Liver (tissue), 9 donors: Measurements from ENCODE around the gene CFAP97D1. TPM values are rescaled to one million over a fixed set of nuclear protein-coding genes. Genes with fewer than 3 reads are reported as not detected.

Experiments
- DNase-seq: peaks from one replicate; pipeline ENCODE4 v3.0.0-alpha.2; 2017; ENCODE audit warnings: low spot score
- H3K27ac ChIP-seq, 2 donors: one replicate each; pipeline ENCODE4 v1.7.0; 2013; ENCODE audit warnings: inconsistent platforms in 2 of 2, low read length in 2 of 2, control low read depth in 1 of 2, low read depth in 1 of 2, mild to moderate bottlenecking in 1 of 2
- H3K27me3 ChIP-seq, 4 donors: one replicate each; pipeline versions ENCODE4 v1.6.1 to v1.7.0; 2013; ENCODE audit warnings: low read length in 3 of 4, inconsistent platforms in 1 of 4, mild to moderate bottlenecking in 1 of 4, moderate library complexity in 1 of 4; ENCODE audit not compliant: control insufficient read depth in 4 of 4, insufficient read depth in 4 of 4
- H3K36me3 ChIP-seq, 4 donors: one replicate each; pipeline versions ENCODE4 v1.6.1 to v1.7.0; 2013; ENCODE audit warnings: low read length in 3 of 4, mild to moderate bottlenecking in 3 of 4, low read depth in 1 of 4, moderate library complexity in 1 of 4; ENCODE audit not compliant: control insufficient read depth in 4 of 4, insufficient read depth in 3 of 4
- H3K4me1 ChIP-seq, 4 donors: one replicate each; pipeline versions ENCODE4 v1.6.1 to v1.7.0; 2013; ENCODE audit warnings: low read length in 3 of 4, mild to moderate bottlenecking in 3 of 4, moderate library complexity in 1 of 4; ENCODE audit not compliant: control insufficient read depth in 4 of 4, insufficient read depth in 4 of 4
- H3K4me3 ChIP-seq, 3 donors: one replicate each; pipeline versions ENCODE4 v1.6.1 to v1.7.0; 2013; ENCODE audit warnings: low read length in 3 of 3, control low read depth in 1 of 3, low read depth in 1 of 3, mild to moderate bottlenecking in 1 of 3
- H3K9ac ChIP-seq, 2 donors: one replicate each; pipeline ENCODE4 v1.7.0; 2013; ENCODE audit warnings: low read length in 2 of 2, mild to moderate bottlenecking in 2 of 2, moderate library complexity in 2 of 2, control low read depth in 1 of 2, low read depth in 1 of 2
- H3K9me3 ChIP-seq, 4 donors: one replicate each; pipeline versions ENCODE4 v1.6.1 to v1.7.0; 2013; ENCODE audit warnings: low read length in 3 of 4; ENCODE audit not compliant: control insufficient read depth in 4 of 4
- ATF3 ChIP-seq: IDR thresholded peaks from 2 replicates; pipeline ENCODE4 v1.6.1; 2016; ENCODE audit warnings: antibody characterized with exemption
- CTCF ChIP-seq: fragments of 150-350 bp; IDR thresholded peaks from 2 replicates; pipeline ENCODE4 v1.5.1; 2017; ENCODE audit warnings: improper control_type of control experiment, low read depth, low read length; ENCODE audit not compliant: missing input control
- EGR1 ChIP-seq, 2 donors: IDR thresholded peaks; 2 replicates each; pipeline ENCODE4 v1.6.1; 2016 to 2018; ENCODE audit warnings: antibody characterized with exemption in 2 of 2, low read depth in 2 of 2
- FOXA1 ChIP-seq: IDR thresholded peaks from 2 replicates; pipeline ENCODE4 v1.6.1; 2016; ENCODE audit warnings: antibody characterized with exemption
- FOXA2 ChIP-seq: IDR thresholded peaks from 2 replicates; pipeline ENCODE4 v1.6.1; 2016; ENCODE audit warnings: antibody characterized with exemption
- GABPA ChIP-seq, 2 donors: IDR thresholded peaks in 1 of 2; conservative IDR thresholded peaks in 1 of 2; 2 replicates each; pipeline ENCODE4 v1.6.1; 2016; ENCODE audit warnings: antibody characterized with exemption in 2 of 2, mild to moderate bottlenecking in 1 of 2, moderate library complexity in 1 of 2
- HNF4A ChIP-seq, 2 donors: conservative IDR thresholded peaks; 2 replicates each; pipeline ENCODE4 v1.6.1; 2016; ENCODE audit warnings: antibody characterized with exemption in 2 of 2, mild to moderate bottlenecking in 2 of 2
- HNF4G ChIP-seq: IDR thresholded peaks from 2 replicates; pipeline ENCODE4 v1.6.1; 2016; ENCODE audit warnings: antibody characterized with exemption
- JUND ChIP-seq, 2 donors: IDR thresholded peaks; 2 replicates each; pipeline ENCODE4 v1.6.1; 2016; ENCODE audit warnings: antibody characterized with exemption in 2 of 2
- MAX ChIP-seq: IDR thresholded peaks from 2 replicates; pipeline ENCODE4 v1.6.1; 2016; ENCODE audit warnings: antibody characterized with exemption
- NR2F2 ChIP-seq: IDR thresholded peaks from 2 replicates; pipeline ENCODE4 v1.6.1; 2016; ENCODE audit warnings: antibody characterized with exemption
- RAD21 ChIP-seq, 2 donors: IDR thresholded peaks; 2 replicates each; pipeline ENCODE4 v1.6.1; 2016; ENCODE audit warnings: antibody characterized with exemption in 2 of 2, mild to moderate bottlenecking in 2 of 2
- REST ChIP-seq: IDR thresholded peaks from 2 replicates; pipeline ENCODE4 v1.6.1; 2016; ENCODE audit warnings: antibody characterized with exemption, mild to moderate bottlenecking
- RXRA ChIP-seq, 2 donors: IDR thresholded peaks; 2 replicates each; pipeline ENCODE4 v1.6.1; 2017 to 2018; ENCODE audit warnings: antibody characterized with exemption in 2 of 2, mild to moderate bottlenecking in 1 of 2
- SP1 ChIP-seq: IDR thresholded peaks from 2 replicates; pipeline ENCODE4 v1.6.1; 2018; ENCODE audit warnings: antibody characterized with exemption, mild to moderate bottlenecking
- TAF1 ChIP-seq: conservative IDR thresholded peaks from 2 replicates; pipeline ENCODE4 v1.6.1; 2016; ENCODE audit warnings: antibody characterized with exemption, mild to moderate bottlenecking
- YY1 ChIP-seq: IDR thresholded peaks from 2 replicates; pipeline ENCODE4 v1.6.1; 2016; ENCODE audit warnings: antibody characterized with exemption, mild to moderate bottlenecking
- ZBTB33 ChIP-seq: IDR thresholded peaks from 2 replicates; pipeline ENCODE4 v1.6.1; 2016; ENCODE audit warnings: antibody characterized with exemption
- WGBS: extraction: QIAGEN DNeasy Blood & Tissue Kit; methylation state at CpG from one replicate; pipeline ENCODE4 v1.1.7; 2013; 5-methylcytosine and 5-hydroxymethylcytosine counted together
- polyA plus RNA-seq, 2 donors: library from polyadenylated mRNA; stranded (reverse) in 1 of 2; unstranded in 1 of 2; fragments of 200-250 nt in 1 of 2; fragments of >200 nt in 1 of 2; fragmentation: Nextera tagmentation in 1 of 2; extraction: Ambion mirVana in 1 of 2; gene quantifications; one replicate each; pipeline versions ENCODE4 v1.2.1 to v1.2.3, GENCODE V29; 2013 to 2015
- total RNA-seq, 2 donors: library from RNA; depleted of rRNA; stranded (reverse); fragments of >200 nt; gene quantifications; one replicate each; pipeline ENCODE4 v1.2.3, GENCODE V29; 2014
- donor health status: healthy.
- donor health status: healthy.
- donor health status: healthy.
- donor health status: healthy.
- donor health status: healthy.

CFAP97D1 gene
- total and polyA plus RNA-seq, 4 donors: 0.08 TPM; not detected in 3

- Histone ChIP-seq H3K27ac (no peak overlapping the region), H3K4me1 (no peaks in the 10 kb centered on the region), H3K9me3 (no peaks in the 10 kb centered on the region), H3K27me3 (no peaks in the 10 kb centered on the region), H3K4me3 (no peak overlapping the region), H3K36me3 (no peaks in the 10 kb centered on the region), H3K9ac (no peak overlapping the region)
- DNase-seq: no peak
- WGBS: 94% methylated on average over 9 of the region's 9 CpGs
- TF ChIP-seq JUND (IDR thresholded peaks at IDR 0.05) (no peak), HNF4G (no peak), YY1 (no peak), FOXA2 (no peak), ZBTB33 (no peak), ATF3 (no peak), RAD21 (IDR thresholded peaks at IDR 0.05) (no peak), NR2F2 (no peak), SP1 (no peak), EGR1 (IDR thresholded peaks at IDR 0.05; ENCODE audit: low read depth in 2 of 2) (no peak), FOXA1 (no peak), REST (no peak), GABPA (IDR thresholded peaks at IDR 0.05 in 1 of 2, conservative IDR thresholded peaks at IDR 0.05 in 1 of 2) (no peak)
Measured at GRCh38 chr17:43817826-43818225, 37.6 kb downstream of the CFAP97D1 start.

- no peak overlapping the region for H3K27ac ChIP-seq
- 95% methylated on average over 5 of the region's 5 CpGs for WGBS
- no peaks in the 10 kb centered on the region for H3K4me1 ChIP-seq
- TF ChIP-seq HNF4A (conservative IDR thresholded peaks at IDR 0.05): no peak
- no peak for TF ChIP-seq TAF1
- TF ChIP-seq ZBTB33: no peak
- TF ChIP-seq REST: no peak
- TF ChIP-seq FOXA2: no peak
- TF ChIP-seq MAX: no peak
- TF ChIP-seq NR2F2: no peak
- no peak for TF ChIP-seq RXRA (IDR thresholded peaks at IDR 0.05)
- TF ChIP-seq FOXA1: no peak
- no peak for TF ChIP-seq CTCF
- no peak for TF ChIP-seq YY1
- TF ChIP-seq HNF4G: no peak
- no peak for DNase-seq
- H3K36me3 ChIP-seq: no peaks in the 10 kb centered on the region
- no peak overlapping the region for H3K9ac ChIP-seq
- H3K4me3 ChIP-seq: no peak overlapping the region
- no peaks in the 10 kb centered on the region for H3K27me3 ChIP-seq
- no peaks in the 10 kb centered on the region for H3K9me3 ChIP-seq
Measured at GRCh38 chr17:43818966-43819365, 38.7 kb downstream of the CFAP97D1 start.
